HL-60 (cell line): ENCODE measurements around the gene WNK1.
A peak's percentile ranks its signal among the peaks of the same experiment; 100 is the strongest.

ENCODE experiments used
- DNase-seq, 2 experiments: peaks; one replicate each; pipeline ENCODE4 v3.0.0-alpha.2; 2010 to 2020; ENCODE audit warnings: low read depth in 1 of 2, low spot score in 1 of 2
- H3K27ac ChIP-seq: fragments of 250-450 bp; sonication (Bioruptor Pico); replicated peaks from 2 replicates; pipeline ENCODE4 v1.5.1; 2020; ENCODE audit warnings: mild to moderate bottlenecking, moderate library complexity
- H3K27me3 ChIP-seq: fragments of 250-450 bp; sonication (Bioruptor Pico); 2 replicates; pipeline ENCODE4 v1.5.1; 2021; ENCODE audit warnings: mild to moderate bottlenecking, moderate library complexity; ENCODE audit not compliant: insufficient read depth, poor library complexity, severe bottlenecking
- H3K4me3 ChIP-seq: replicated peaks from 2 replicates; pipeline ENCODE4 v1.5.1; 2011; ENCODE audit warnings: mild to moderate bottlenecking, control low read depth, low read length; ENCODE audit not compliant: insufficient read depth
- GABPA ChIP-seq: IDR thresholded peaks from 2 replicates; pipeline ENCODE4 v1.6.1; 2012; ENCODE audit warnings: low read depth
- POLR2AphosphoS5 ChIP-seq: IDR thresholded peaks from 2 replicates; pipeline ENCODE4 v1.6.1; 2012; ENCODE audit warnings: low read depth
- SPI1 ChIP-seq: IDR thresholded peaks from 2 replicates; pipeline ENCODE4 v1.6.1; 2012; ENCODE audit warnings: low read depth, mild to moderate bottlenecking, borderline replicate concordance
- TF ChIP-seq, protein P1 (sequence below): IDR thresholded peaks from one replicate; pipeline ENCODE4 v1.5.1; 2011; ENCODE audit warnings: low read length, control low read depth, inconsistent platforms; ENCODE audit not compliant: insufficient read depth
- TF ChIP-seq, protein P2 (sequence below): IDR thresholded peaks from 2 replicates; pipeline ENCODE4 v1.6.1; 2012; ENCODE audit warnings: low read depth; ENCODE audit not compliant: insufficient replicate concordance

Gene WNK1

DNA sequence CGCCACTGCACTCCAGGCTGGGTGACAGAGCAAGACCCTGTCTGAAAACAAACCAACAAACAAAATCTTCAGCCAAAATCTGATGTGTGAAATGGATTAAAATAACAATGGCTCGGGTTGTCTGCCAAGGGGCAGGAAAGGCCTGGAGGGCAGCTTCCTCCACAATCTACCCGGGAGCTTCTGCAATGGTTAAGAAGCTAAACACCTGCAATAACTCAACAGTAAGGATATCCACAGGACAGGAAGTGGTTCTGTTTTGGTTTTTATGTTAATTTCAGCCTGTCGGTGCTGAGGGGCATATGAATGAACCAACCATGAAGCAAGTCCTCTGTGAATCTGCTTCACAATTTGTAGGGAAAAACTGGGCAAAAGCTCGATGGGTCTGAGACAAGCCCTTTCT, 162.7 kb downstream of the WNK1 start:
- DNase-seq: peak in 1 of 2 experiments; percentile 56
- TF ChIP-seq GABPA (no peak), SPI1 (peak; percentile 68; the same call in 1 of the 2 replicates)
- Histone ChIP-seq H3K27me3 (no peaks in the 10 kb centered on the region), H3K4me3 (no peak overlapping the region), H3K27ac (peak overlapping the region; percentile 60)

DNA sequence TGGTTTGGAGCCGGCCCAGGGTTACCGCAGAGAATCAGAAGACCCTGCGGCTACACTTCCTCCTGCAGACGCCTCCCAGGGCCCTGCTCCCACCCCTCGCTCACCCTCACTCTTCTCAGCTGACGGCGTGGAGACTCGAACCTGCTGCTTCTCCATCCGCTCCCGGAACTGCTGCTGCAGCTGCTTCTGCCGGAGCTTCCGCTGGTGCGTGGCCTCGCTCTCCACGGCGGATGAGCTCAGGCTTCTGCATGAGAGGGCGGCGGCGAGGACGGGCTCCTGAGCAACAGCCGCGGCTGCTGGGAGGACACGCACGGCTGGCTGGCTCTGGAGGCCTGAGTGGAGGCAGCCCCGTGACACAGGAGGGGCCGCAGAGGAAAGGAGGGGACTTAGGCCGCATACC, 163.9 kb downstream of the WNK1 start:
- Histone ChIP-seq H3K27me3 (no peaks in the 10 kb centered on the region), H3K4me3 (no peak overlapping the region), H3K27ac (peak overlapping the region; percentile 60)
- DNase-seq: peak; percentile 39 to 93
- no peak; the same call in 1 of the 2 replicates for TF ChIP-seq GABPA
- TF ChIP-seq, protein P1, sequence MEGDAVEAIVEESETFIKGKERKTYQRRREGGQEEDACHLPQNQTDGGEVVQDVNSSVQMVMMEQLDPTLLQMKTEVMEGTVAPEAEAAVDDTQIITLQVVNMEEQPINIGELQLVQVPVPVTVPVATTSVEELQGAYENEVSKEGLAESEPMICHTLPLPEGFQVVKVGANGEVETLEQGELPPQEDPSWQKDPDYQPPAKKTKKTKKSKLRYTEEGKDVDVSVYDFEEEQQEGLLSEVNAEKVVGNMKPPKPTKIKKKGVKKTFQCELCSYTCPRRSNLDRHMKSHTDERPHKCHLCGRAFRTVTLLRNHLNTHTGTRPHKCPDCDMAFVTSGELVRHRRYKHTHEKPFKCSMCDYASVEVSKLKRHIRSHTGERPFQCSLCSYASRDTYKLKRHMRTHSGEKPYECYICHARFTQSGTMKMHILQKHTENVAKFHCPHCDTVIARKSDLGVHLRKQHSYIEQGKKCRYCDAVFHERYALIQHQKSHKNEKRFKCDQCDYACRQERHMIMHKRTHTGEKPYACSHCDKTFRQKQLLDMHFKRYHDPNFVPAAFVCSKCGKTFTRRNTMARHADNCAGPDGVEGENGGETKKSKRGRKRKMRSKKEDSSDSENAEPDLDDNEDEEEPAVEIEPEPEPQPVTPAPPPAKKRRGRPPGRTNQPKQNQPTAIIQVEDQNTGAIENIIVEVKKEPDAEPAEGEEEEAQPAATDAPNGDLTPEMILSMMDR: no peak
- TF ChIP-seq, protein P2, sequence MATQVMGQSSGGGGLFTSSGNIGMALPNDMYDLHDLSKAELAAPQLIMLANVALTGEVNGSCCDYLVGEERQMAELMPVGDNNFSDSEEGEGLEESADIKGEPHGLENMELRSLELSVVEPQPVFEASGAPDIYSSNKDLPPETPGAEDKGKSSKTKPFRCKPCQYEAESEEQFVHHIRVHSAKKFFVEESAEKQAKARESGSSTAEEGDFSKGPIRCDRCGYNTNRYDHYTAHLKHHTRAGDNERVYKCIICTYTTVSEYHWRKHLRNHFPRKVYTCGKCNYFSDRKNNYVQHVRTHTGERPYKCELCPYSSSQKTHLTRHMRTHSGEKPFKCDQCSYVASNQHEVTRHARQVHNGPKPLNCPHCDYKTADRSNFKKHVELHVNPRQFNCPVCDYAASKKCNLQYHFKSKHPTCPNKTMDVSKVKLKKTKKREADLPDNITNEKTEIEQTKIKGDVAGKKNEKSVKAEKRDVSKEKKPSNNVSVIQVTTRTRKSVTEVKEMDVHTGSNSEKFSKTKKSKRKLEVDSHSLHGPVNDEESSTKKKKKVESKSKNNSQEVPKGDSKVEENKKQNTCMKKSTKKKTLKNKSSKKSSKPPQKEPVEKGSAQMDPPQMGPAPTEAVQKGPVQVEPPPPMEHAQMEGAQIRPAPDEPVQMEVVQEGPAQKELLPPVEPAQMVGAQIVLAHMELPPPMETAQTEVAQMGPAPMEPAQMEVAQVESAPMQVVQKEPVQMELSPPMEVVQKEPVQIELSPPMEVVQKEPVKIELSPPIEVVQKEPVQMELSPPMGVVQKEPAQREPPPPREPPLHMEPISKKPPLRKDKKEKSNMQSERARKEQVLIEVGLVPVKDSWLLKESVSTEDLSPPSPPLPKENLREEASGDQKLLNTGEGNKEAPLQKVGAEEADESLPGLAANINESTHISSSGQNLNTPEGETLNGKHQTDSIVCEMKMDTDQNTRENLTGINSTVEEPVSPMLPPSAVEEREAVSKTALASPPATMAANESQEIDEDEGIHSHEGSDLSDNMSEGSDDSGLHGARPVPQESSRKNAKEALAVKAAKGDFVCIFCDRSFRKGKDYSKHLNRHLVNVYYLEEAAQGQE: no peak
- TF ChIP-seq SPI1: peak; percentile 80
- peak; percentile 68; the same call in 1 of the 2 replicates for TF ChIP-seq POLR2AphosphoS5

DNA sequence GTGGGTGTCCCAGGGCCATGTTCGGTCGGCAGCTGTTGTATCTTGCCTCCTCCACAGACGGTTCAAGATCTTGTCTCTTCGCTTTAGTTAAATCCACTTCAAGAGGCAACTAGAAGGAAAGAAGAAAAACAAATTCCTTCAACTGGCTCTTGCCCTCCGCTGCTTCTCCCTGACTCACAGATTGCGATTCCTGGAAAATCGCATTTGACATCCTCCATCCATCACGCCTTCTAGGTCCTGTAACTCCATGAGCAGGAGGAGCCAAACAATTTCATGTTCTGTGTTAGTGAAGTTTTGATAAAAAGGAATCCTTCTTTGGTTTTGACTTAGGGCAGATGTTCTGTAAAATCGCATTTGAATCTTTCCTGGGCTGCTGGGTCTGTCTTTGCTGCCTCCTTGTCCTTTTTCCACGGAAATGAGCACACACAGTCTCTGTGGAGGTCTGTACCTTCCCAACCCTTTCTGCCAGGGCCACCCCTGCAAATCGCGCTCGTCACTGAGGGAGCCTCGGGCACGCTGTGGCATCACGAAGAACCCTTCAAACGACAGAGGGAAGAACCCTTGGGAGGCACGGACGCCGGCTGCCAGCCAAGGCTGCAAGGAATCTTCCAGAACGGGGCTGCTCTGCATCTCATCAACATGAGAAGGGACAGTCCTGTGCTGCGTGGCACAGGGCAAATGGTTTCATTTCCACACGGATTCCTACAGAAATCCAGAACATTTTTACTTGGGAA, 164.5 kb downstream of the WNK1 start:
- Histone ChIP-seq H3K4me3 (no peak overlapping the region), H3K27ac (peak overlapping the region; percentile 60), H3K27me3 (no peaks in the 10 kb centered on the region)
- TF ChIP-seq, protein P2: no peak
- TF ChIP-seq SPI1: no peak
- no peak; the same call in 1 of the 2 replicates for TF ChIP-seq POLR2AphosphoS5
- TF ChIP-seq GABPA: no peak
- TF ChIP-seq, protein P1: no peak
- DNase-seq: no peak

DNA sequence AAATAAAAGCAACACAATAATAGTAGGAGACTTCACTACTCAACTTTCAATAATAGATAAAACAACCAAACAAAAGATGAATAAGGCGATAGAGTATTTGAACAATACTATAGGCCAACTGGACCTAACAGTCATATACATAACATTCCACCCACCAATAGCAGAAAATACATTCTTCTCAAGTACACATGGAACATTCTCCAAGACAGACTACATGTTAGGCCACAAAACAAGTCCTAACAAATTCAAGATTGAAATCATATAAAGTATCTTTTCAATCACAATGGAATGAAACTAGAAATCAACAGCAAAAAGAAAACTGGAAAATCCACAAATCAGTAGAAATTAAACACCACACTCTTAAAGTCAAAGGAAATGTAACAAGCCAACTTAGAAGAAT, 168.3 kb downstream of the WNK1 start:
- H3K27me3 ChIP-seq: no peaks in the 10 kb centered on the region
- TF ChIP-seq SPI1 (no peak), GABPA (no peak), POLR2AphosphoS5 (no peak)
- TF ChIP-seq, protein P2: no peak
- TF ChIP-seq, protein P1: no peak
- H3K4me3 ChIP-seq: no peak overlapping the region
- DNase-seq: no peak
- no peak overlapping the region for H3K27ac ChIP-seq
